Measurements from ENCODE around the gene ABHD18. TPM values are rescaled to one million over a fixed set of nuclear protein-coding genes. Genes with fewer than 3 reads are reported as not detected.
"Not testable (repeated sequence)": the region's sequence is repeated elsewhere in the genome, so short reads cannot be mapped to it uniquely, and the experiment has no call there.

ABHD18 gene
- polyA plus RNA-seq, 1 experiment = 4.5 TPM

DNA sequence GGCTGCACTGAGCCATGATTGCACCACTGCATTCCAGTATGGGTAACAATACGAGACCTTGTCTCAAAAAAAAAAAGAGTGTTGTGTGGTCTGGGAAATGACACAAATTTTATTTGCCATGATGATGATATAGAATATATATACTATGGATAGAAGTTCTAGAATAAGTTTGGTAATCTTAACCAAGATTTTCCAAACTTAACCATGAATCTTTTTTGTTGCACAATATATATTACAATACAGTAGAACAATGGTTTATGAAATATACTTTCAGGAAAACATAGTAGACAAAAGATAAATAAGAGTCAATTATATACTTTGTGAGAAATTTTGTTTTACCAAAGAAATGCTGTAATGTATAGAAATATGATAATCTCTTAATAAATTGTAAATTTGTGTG, 35.0 kb upstream of the ABHD18 start:
- TF ChIP-seq, protein P1, sequence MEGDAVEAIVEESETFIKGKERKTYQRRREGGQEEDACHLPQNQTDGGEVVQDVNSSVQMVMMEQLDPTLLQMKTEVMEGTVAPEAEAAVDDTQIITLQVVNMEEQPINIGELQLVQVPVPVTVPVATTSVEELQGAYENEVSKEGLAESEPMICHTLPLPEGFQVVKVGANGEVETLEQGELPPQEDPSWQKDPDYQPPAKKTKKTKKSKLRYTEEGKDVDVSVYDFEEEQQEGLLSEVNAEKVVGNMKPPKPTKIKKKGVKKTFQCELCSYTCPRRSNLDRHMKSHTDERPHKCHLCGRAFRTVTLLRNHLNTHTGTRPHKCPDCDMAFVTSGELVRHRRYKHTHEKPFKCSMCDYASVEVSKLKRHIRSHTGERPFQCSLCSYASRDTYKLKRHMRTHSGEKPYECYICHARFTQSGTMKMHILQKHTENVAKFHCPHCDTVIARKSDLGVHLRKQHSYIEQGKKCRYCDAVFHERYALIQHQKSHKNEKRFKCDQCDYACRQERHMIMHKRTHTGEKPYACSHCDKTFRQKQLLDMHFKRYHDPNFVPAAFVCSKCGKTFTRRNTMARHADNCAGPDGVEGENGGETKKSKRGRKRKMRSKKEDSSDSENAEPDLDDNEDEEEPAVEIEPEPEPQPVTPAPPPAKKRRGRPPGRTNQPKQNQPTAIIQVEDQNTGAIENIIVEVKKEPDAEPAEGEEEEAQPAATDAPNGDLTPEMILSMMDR (IDR thresholded peaks at IDR 0.05; ENCODE audit: low read depth, low read length) = no peak
- no peak overlapping the region for H3K4me3 ChIP-seq (ENCODE audit: low read depth, low read length)
- ChIA-PET CTCF (no interaction called here), POLR2A (no interaction called here)
- DNase-seq (ENCODE audit: low read depth, low spot score) = no peak
- H3K27me3 ChIP-seq (ENCODE audit: control insufficient read depth, insufficient read depth, low read length) = no peaks in the 10 kb centered on the region
- H3K9me3 ChIP-seq (ENCODE audit: control insufficient read depth, insufficient read depth, low read length) = no peaks in the 10 kb centered on the region
- no peak overlapping the region for H3K27ac ChIP-seq (ENCODE audit: low read depth, low read length)

DNA sequence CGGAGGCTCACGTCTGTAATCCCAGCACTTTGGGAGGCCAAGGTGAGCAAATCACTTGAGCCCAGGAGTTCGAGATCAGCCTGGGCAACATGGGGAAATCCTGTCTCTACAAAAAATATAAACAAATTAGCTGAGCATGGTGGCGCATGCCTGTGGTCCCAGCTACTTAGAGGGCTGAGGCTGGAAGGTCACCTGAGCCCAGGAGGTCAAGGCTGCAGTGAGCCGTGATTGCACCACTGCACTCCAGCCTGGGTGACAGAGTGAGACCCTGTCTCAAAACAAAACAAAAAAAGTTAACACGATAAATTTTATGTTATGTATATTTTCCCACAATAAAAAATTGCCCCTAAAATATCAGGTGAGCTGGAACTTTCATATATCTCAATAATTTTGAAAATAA, 33.4 kb upstream of the ABHD18 start:
- H3K4me3 ChIP-seq (ENCODE audit: low read depth, low read length); H3K27me3 ChIP-seq (ENCODE audit: control insufficient read depth, insufficient read depth, low read length); H3K9me3 ChIP-seq (ENCODE audit: control insufficient read depth, insufficient read depth, low read length); H3K27ac ChIP-seq (ENCODE audit: low read depth, low read length); CTCF ChIA-PET; DNase-seq (ENCODE audit: low read depth, low spot score): not testable (repeated sequence)
- POLR2A ChIA-PET = interaction anchor here (1.3 kb wide), 1 partner anchor 33 kb away, joined by 3 read pairs; the partner anchor contains the start of genes ABHD18 and MFSD8

DNA sequence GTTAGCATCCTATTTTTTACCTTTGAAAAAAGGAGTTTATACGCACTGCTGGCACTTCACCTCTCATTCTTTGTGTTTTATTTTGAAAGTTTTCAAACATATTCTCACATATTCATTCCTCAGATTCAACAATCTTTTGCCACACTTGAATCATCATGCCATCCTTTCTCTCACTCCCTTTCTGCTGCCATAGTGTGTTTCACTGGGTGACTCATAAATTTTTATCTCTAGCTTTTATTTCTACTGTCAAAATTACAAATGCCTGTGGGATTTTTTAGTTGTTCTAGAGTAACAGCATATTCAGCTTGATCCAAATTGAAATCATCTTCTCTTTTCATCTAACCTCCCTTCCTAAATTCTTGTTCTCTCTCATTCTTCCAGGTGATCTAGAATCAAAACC, 28.2 kb upstream of the ABHD18 start:
- H3K4me3 ChIP-seq (ENCODE audit: low read depth, low read length) = no peak overlapping the region
- no peak overlapping the region for H3K27ac ChIP-seq (ENCODE audit: low read depth, low read length)
- TF ChIP-seq, protein P1 (IDR thresholded peaks at IDR 0.05; ENCODE audit: low read depth, low read length) = no peak
- ChIA-PET CTCF (no interaction called here), POLR2A (no interaction called here)
- no peaks in the 10 kb centered on the region for H3K27me3 ChIP-seq (ENCODE audit: control insufficient read depth, insufficient read depth, low read length)
- no peaks in the 10 kb centered on the region for H3K9me3 ChIP-seq (ENCODE audit: control insufficient read depth, insufficient read depth, low read length)
- DNase-seq (ENCODE audit: low read depth, low spot score) = no peak

DNA sequence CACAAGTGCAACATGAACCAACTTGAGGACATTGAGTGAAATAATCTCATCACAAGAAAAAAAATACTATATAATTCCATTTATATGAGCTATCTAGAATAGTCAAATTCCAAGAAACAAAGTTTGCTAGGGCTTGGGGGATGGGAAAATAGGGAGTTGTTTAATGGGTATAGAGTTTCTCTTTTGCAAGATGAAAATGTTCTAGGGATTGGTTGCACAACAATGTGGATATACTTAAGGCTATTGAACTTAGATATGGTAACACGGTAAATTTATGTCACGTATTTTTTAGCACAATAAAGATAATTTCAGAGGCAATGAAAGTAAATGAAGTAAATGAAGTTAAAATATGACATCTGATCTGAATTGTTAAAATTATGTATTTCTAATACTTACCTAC, 8.1 kb upstream of the ABHD18 start:
- Histone ChIP-seq H3K27ac (ENCODE audit: low read depth, low read length) (no peak overlapping the region), H3K4me3 (ENCODE audit: low read depth, low read length) (no peak overlapping the region), H3K27me3 (ENCODE audit: control insufficient read depth, insufficient read depth, low read length) (no peaks in the 10 kb centered on the region), H3K9me3 (ENCODE audit: control insufficient read depth, insufficient read depth, low read length) (no peaks in the 10 kb centered on the region)
- TF ChIP-seq, protein P1 (IDR thresholded peaks at IDR 0.05; ENCODE audit: low read depth, low read length) = no peak
- POLR2A ChIA-PET = no interaction called here
- CTCF ChIA-PET = no interaction called here
- no peak for DNase-seq (ENCODE audit: low read depth, low spot score)

DNA sequence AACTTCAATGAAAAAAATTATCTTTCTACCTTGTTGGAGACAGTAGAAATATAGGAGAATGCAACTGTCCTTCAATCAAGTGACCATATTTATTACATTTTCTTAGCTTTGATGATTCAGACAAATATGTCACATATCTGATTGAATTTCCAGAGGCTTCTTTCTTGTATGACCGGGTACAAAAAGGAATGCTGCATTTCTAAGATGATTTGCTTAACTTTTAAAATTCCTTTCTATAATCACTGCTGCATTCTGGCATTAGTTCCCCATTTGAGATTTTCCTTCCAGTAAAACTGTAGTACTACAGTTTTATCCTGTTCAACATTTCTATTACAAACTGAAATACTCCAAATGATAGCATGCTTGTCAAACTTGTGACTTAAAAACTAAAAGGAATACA, 5.4 kb upstream of the ABHD18 start:
- no peak for DNase-seq (ENCODE audit: low read depth, low spot score)
- TF ChIP-seq, protein P1 (IDR thresholded peaks at IDR 0.05; ENCODE audit: low read depth, low read length) = no peak
- ChIA-PET CTCF (no interaction called here), POLR2A (no interaction called here)
- Histone ChIP-seq H3K9me3 (ENCODE audit: control insufficient read depth, insufficient read depth, low read length) (no peaks in the 10 kb centered on the region; the same call in 1 of the 2 replicates), H3K27ac (ENCODE audit: low read depth, low read length) (no peak overlapping the region), H3K27me3 (ENCODE audit: control insufficient read depth, insufficient read depth, low read length) (no peaks in the 10 kb centered on the region), H3K4me3 (ENCODE audit: low read depth, low read length) (no peak overlapping the region)

DNA sequence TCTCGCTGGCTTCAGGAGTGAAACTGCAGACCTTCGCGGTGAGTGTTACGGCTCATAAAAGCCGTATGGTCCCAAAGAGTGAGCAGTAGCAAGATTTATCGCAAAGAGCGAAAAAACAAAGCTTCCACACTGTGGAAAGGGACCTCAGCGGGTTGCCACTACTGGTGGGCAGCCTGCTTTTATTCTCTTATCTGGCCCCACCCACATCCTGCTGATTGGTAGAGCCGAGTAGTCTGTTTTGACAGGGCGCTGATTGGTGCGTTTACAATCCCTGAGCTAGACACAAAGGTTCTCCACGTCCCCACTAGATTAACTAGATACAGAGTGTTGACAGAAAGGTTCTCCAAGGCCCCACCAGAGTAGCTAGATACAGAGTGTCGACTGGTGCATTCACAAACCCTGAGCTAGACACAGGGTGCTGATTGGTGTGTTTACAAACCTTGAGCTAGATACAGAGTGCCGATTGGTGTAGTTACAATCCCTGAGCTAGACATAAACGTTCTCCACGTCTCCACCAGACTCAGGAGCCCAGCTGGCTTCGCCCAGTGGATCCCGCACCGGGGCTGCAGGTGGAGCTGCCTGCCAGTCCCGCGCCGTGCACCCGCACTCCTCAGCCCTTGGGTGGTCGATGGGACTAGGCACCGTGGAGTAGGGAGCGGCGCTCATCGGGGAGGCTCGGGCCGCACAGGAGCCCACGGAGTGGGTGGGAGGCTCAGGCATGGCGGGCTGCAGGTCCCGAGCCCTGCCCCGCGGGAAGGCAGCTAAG, 1.4 kb upstream of the ABHD18 start:
- H3K27ac ChIP-seq (ENCODE audit: low read depth, low read length); CTCF ChIA-PET; DNase-seq (ENCODE audit: low read depth, low spot score); POLR2A ChIA-PET; H3K27me3 ChIP-seq (ENCODE audit: control insufficient read depth, insufficient read depth, low read length); H3K9me3 ChIP-seq (ENCODE audit: control insufficient read depth, insufficient read depth, low read length): not testable (repeated sequence)
- peak overlapping the region; percentile 99 for H3K4me3 ChIP-seq (ENCODE audit: low read depth, low read length)

DNA sequence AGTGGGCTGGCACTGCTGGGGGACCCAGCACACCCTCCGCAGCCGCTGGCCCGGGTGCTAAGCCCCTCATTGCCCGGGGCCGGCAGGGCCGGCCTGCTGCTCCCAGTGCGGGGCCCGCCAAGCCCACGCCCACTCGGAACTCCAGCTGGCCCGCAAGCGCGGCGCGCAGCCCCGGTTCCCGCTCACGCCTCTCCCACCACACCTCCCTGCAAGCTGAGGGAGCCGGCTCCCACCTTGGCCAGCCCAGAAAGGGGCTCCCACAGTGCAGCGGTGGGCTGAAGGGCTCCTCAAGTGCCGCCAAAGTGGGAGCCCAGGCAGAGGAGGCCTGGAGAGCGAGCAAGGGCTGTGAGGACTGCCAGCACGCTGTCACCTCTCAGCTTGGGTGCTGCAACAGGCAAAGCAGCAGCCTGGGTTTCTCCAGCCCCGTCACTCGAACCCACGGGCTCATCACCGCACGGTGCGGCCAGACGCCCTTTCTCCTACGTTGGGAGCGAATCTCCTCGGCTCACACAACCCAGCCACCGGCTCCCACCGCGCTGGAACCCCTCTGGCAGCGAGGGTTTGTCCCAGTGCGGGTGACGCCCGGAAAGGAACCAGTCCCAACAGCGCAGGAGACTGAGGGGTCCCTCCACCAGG, 662 bp upstream of the ABHD18 start:
- ChIA-PET CTCF (interaction anchor here (1.4 kb wide), 1 partner anchor 68 kb away, joined by 4 read pairs; no protein-coding TSS in a partner anchor), POLR2A (interaction anchor here (0.9 to 1.5 kb wide), 6 partner anchors 10 to 96 kb away, joined by 3 to 17 read pairs (median 3); partner anchors contain the start of gene LARP1B)
- Histone ChIP-seq H3K27ac (ENCODE audit: low read depth, low read length) (peak overlapping the region; percentile 92), H3K4me3 (ENCODE audit: low read depth, low read length) (peak overlapping the region; percentile 99)
- not testable (repeated sequence) for DNase-seq (ENCODE audit: low read depth, low spot score); H3K9me3 ChIP-seq (ENCODE audit: control insufficient read depth, insufficient read depth, low read length); H3K27me3 ChIP-seq (ENCODE audit: control insufficient read depth, insufficient read depth, low read length)
